Measurements from ENCODE around the gene HINT2. TPM values are rescaled to one million over a fixed set of nuclear protein-coding genes. Genes with fewer than 3 reads are reported as not detected.

Gene HINT2
- total RNA-seq, 1 experiment from 2014 or later, result 33.9 TPM

DNA sequence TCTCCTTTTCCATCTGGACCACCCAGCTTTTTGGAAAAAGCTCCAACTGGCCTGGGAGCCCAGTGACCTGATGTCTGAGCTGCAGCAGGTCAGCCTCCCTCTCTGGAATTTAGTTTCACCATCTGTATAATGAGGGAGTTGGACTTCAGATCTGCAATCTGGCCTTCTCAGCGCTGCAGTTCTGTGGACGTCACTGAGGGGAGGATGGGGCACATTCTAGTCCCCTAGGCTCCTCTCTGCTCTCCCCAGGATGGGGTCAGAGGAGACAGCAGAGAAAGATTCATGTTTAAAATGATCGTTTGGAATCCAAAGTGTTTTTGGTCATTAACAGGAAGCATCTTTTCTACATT, 45.1 kb upstream of the HINT2 start:
- no TSS peak for BruUV-seq (replicated peaks)
- DNase-seq, result no peak
- CTCF ChIA-PET, result interaction anchor here (1.0 kb wide), 1 partner anchor 34 kb away, joined by 3 read pairs; no protein-coding TSS in a partner anchor
- intact Hi-C loops (cut with micrococcal nuclease; ENCODE audit: unreplicated experiment), result no loop called here
- Mint-ChIP-seq H3K36me3 (ENCODE audit: insufficient read depth, unreplicated experiment) (peaks cover 4% of the 10 kb centered on the region), H3K4me3 (ENCODE audit: low read depth, unreplicated experiment) (no peak overlapping the region), H3K27ac (ENCODE audit: unreplicated experiment) (no peak overlapping the region), H3K9me3 (ENCODE audit: low read depth, unreplicated experiment) (no peaks in the 10 kb centered on the region), H3K4me1 (ENCODE audit: low read depth, unreplicated experiment) (no peaks in the 10 kb centered on the region), H3K27me3 (ENCODE audit: unreplicated experiment) (peaks cover 91% of the 10 kb centered on the region)
- TF ChIP-seq, protein P1, sequence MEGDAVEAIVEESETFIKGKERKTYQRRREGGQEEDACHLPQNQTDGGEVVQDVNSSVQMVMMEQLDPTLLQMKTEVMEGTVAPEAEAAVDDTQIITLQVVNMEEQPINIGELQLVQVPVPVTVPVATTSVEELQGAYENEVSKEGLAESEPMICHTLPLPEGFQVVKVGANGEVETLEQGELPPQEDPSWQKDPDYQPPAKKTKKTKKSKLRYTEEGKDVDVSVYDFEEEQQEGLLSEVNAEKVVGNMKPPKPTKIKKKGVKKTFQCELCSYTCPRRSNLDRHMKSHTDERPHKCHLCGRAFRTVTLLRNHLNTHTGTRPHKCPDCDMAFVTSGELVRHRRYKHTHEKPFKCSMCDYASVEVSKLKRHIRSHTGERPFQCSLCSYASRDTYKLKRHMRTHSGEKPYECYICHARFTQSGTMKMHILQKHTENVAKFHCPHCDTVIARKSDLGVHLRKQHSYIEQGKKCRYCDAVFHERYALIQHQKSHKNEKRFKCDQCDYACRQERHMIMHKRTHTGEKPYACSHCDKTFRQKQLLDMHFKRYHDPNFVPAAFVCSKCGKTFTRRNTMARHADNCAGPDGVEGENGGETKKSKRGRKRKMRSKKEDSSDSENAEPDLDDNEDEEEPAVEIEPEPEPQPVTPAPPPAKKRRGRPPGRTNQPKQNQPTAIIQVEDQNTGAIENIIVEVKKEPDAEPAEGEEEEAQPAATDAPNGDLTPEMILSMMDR (IDR thresholded peaks at IDR 0.05; ENCODE audit: unreplicated experiment), result no peak

DNA sequence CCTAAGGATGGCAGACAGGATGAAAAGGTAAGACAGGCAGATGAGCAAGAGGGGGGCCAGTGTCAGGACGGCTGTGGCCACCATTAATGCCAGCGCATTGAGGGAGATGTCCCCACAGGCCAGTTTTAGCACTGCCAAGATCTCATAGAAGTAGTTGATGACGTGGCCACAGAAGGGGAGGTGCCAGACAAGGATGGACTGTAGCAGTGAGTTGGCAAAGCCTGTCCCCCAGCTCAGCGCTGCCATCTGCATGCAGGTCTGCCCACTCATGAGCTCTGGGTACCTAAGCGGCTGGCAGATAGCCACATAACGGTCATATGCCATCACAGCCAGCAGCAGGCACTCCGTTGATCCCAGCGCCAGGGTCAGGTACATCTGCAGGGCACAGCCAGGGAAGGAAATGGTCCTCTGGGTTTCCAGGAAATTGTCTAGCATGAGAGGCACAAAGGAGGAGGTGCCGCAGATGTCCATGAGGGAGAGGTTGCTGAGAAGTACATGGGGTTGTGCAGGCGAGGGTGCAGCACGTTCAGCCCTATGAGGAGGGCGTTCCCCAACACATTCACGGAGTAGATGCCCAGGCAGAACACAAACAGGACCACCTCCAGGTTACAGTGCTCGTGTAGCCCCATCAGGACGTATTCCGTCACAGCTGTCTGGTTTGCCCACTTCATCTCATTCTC, 44.6 kb upstream of the HINT2 start:
- no TSS peak for BruUV-seq (replicated peaks)
- Mint-ChIP-seq H3K4me3 (ENCODE audit: low read depth, unreplicated experiment) (no peak overlapping the region), H3K4me1 (ENCODE audit: low read depth, unreplicated experiment) (no peaks in the 10 kb centered on the region), H3K27me3 (ENCODE audit: unreplicated experiment) (peaks cover 95% of the 10 kb centered on the region), H3K36me3 (ENCODE audit: insufficient read depth, unreplicated experiment) (peaks cover 4% of the 10 kb centered on the region), H3K9me3 (ENCODE audit: low read depth, unreplicated experiment) (no peaks in the 10 kb centered on the region), H3K27ac (ENCODE audit: unreplicated experiment) (no peak overlapping the region)
- intact Hi-C loops (cut with micrococcal nuclease; ENCODE audit: unreplicated experiment), result no loop called here
- CTCF ChIA-PET, result interaction anchor here (1.0 kb wide), 1 partner anchor 33 kb away, joined by 3 read pairs; no protein-coding TSS in a partner anchor
- TF ChIP-seq, protein P1 (IDR thresholded peaks at IDR 0.05; ENCODE audit: unreplicated experiment), result no peak
- no peak for DNase-seq

DNA sequence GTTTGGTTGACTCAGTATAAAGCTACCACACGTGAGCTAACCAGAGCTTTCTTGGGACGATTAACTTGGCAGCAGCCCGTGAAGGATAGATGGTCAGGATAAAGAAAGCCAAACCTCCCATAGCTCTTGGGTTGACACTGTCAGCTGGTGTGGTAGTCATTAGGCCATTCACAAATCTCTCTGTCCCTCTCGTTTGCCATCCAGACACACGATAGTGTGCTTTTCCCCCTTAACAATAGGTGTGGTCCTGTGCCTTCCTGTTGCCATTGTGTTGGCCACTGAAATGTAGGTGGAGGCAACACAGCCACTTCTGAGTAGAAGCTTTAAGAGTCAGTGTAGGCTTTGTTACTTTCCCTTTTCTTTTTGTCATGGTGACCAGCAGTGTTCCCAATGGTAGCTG, 43.6 kb upstream of the HINT2 start:
- H3K9me3 Mint-ChIP-seq (ENCODE audit: low read depth, unreplicated experiment), result no peaks in the 10 kb centered on the region
- peaks cover 4% of the 10 kb centered on the region for H3K36me3 Mint-ChIP-seq (ENCODE audit: insufficient read depth, unreplicated experiment)
- no peaks in the 10 kb centered on the region for H3K4me1 Mint-ChIP-seq (ENCODE audit: low read depth, unreplicated experiment)
- intact Hi-C loops (cut with micrococcal nuclease; ENCODE audit: unreplicated experiment), result no loop called here
- no peak for DNase-seq
- H3K4me3 Mint-ChIP-seq (ENCODE audit: low read depth, unreplicated experiment), result no peak overlapping the region
- TF ChIP-seq, protein P1 (IDR thresholded peaks at IDR 0.05; ENCODE audit: unreplicated experiment), result no peak
- peaks cover 86% of the 10 kb centered on the region for H3K27me3 Mint-ChIP-seq (ENCODE audit: unreplicated experiment)
- no peak overlapping the region for H3K27ac Mint-ChIP-seq (ENCODE audit: unreplicated experiment)
- no TSS peak for BruUV-seq (replicated peaks)
- CTCF ChIA-PET, result no interaction called here

DNA sequence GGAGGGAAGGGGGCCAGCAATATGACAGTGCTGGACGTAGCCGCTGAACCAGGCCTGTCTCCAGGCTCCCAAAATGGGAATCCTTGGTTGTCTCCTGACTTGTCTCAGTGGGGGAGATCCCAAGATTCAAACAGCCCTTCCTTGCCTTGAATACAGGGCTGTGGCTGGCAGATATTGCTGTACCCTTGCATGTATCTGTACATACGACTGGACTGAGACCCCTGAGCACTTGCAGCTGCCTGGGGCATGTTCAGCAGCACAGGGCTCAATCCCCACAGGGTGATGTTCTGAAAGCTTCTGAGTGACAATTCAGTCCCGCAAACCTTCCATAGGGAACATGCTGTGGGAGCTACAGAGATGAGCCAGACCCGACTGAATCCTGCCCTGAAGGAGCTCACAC, 42.0 kb upstream of the HINT2 start:
- CTCF ChIA-PET, result no interaction called here
- no peak overlapping the region for H3K4me3 Mint-ChIP-seq (ENCODE audit: low read depth, unreplicated experiment)
- H3K27ac Mint-ChIP-seq (ENCODE audit: unreplicated experiment), result no peak overlapping the region
- H3K27me3 Mint-ChIP-seq (ENCODE audit: unreplicated experiment), result peaks cover 85% of the 10 kb centered on the region
- DNase-seq, result no peak
- H3K4me1 Mint-ChIP-seq (ENCODE audit: low read depth, unreplicated experiment), result no peaks in the 10 kb centered on the region
- no TSS peak for BruUV-seq (replicated peaks)
- TF ChIP-seq, protein P1 (IDR thresholded peaks at IDR 0.05; ENCODE audit: unreplicated experiment), result no peak
- H3K9me3 Mint-ChIP-seq (ENCODE audit: low read depth, unreplicated experiment), result no peaks in the 10 kb centered on the region
- intact Hi-C loops (cut with micrococcal nuclease; ENCODE audit: unreplicated experiment), result no loop called here
- no peaks in the 10 kb centered on the region for H3K36me3 Mint-ChIP-seq (ENCODE audit: insufficient read depth, unreplicated experiment)
